ENCODE data around the gene TACC2.
A peak's percentile ranks its signal among the peaks of the same experiment; 100 is the strongest.

TACC2 gene

DNA sequence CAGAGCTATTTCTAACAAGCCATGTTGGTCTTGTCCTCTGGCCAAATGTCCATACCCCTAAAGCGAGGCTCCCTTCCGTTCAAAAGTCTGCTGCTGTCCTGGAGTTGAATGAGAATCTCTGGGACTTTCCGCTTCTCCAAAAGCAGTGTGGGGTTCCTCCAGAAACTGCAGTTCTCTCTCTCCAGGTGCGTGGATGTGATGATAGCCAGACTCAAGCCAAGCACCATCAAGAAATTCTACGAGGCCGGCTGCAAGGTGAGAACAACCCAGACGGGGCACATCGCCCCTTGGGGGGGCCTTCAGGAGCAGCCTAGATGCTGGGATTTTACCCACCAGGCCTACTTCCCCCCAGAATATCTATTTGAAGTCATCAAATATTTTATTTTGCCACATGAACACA lies 308.6 kb downstream of the TACC2 start:
- H4K20me1 ChIP-seq (ENCODE audit: insufficient read depth) = no peaks in the 10 kb centered on the region
- H3K27ac ChIP-seq = no peak overlapping the region
- no peak overlapping the region for H3K4me3 ChIP-seq (IDR thresholded peaks at IDR 0.05; ENCODE audit: insufficient read depth, low read depth, low read length)
- H3K4me2 ChIP-seq = no peak overlapping the region
- H3K4me1 ChIP-seq (ENCODE audit: low read depth, poor library complexity, severe bottlenecking) = no peaks in the 10 kb centered on the region
- H3K36me3 ChIP-seq (ENCODE audit: insufficient read depth) = no peaks in the 10 kb centered on the region
- no peak overlapping the region for H3K9ac ChIP-seq
- no peaks in the 10 kb centered on the region for H3K27me3 ChIP-seq (ENCODE audit: insufficient read depth, low read depth)
- no peaks in the 10 kb centered on the region for H3K79me2 ChIP-seq (ENCODE audit: insufficient read depth, low read depth)
- H2AFZ ChIP-seq (ENCODE audit: low read depth) = no peak overlapping the region
- TF ChIP-seq, protein P1, sequence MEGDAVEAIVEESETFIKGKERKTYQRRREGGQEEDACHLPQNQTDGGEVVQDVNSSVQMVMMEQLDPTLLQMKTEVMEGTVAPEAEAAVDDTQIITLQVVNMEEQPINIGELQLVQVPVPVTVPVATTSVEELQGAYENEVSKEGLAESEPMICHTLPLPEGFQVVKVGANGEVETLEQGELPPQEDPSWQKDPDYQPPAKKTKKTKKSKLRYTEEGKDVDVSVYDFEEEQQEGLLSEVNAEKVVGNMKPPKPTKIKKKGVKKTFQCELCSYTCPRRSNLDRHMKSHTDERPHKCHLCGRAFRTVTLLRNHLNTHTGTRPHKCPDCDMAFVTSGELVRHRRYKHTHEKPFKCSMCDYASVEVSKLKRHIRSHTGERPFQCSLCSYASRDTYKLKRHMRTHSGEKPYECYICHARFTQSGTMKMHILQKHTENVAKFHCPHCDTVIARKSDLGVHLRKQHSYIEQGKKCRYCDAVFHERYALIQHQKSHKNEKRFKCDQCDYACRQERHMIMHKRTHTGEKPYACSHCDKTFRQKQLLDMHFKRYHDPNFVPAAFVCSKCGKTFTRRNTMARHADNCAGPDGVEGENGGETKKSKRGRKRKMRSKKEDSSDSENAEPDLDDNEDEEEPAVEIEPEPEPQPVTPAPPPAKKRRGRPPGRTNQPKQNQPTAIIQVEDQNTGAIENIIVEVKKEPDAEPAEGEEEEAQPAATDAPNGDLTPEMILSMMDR (conservative IDR thresholded peaks at IDR 0.05; ENCODE audit: low read depth, low read length) = no peak

DNA sequence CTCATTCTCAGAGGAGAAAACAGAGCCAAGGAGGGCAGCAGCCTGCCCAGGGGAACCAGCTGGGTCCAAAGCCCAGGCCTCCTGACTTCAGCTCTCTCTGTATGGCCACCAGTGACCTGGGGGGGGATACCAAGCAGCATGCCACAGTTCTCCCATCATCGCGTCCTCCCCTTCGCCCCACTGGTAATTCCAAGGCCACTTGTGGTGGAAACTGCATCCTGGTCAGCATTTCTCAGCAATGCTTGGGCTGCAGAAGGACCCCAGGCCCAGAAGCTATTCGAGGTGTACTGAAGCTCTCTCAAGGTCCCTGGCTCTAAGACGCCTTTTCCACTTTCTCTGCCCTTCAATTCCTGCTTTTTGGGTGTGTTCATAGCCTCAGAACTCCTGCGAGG lies 309.2 kb downstream of the TACC2 start:
- no peaks in the 10 kb centered on the region for H3K4me1 ChIP-seq (ENCODE audit: low read depth, poor library complexity, severe bottlenecking)
- H3K27me3 ChIP-seq (ENCODE audit: insufficient read depth, low read depth) = no peaks in the 10 kb centered on the region
- no peak overlapping the region for H3K4me3 ChIP-seq (IDR thresholded peaks at IDR 0.05; ENCODE audit: insufficient read depth, low read depth, low read length)
- no peaks in the 10 kb centered on the region for H4K20me1 ChIP-seq (ENCODE audit: insufficient read depth)
- TF ChIP-seq, protein P1 (conservative IDR thresholded peaks at IDR 0.05; ENCODE audit: low read depth, low read length) = no peak
- no peaks in the 10 kb centered on the region for H3K36me3 ChIP-seq (ENCODE audit: insufficient read depth)
- no peaks in the 10 kb centered on the region for H3K79me2 ChIP-seq (ENCODE audit: insufficient read depth, low read depth)
- no peak overlapping the region for H3K4me2 ChIP-seq
- no peak overlapping the region for H3K9ac ChIP-seq
- no peak overlapping the region for H3K27ac ChIP-seq
- no peak overlapping the region for H2AFZ ChIP-seq (ENCODE audit: low read depth)

DNA sequence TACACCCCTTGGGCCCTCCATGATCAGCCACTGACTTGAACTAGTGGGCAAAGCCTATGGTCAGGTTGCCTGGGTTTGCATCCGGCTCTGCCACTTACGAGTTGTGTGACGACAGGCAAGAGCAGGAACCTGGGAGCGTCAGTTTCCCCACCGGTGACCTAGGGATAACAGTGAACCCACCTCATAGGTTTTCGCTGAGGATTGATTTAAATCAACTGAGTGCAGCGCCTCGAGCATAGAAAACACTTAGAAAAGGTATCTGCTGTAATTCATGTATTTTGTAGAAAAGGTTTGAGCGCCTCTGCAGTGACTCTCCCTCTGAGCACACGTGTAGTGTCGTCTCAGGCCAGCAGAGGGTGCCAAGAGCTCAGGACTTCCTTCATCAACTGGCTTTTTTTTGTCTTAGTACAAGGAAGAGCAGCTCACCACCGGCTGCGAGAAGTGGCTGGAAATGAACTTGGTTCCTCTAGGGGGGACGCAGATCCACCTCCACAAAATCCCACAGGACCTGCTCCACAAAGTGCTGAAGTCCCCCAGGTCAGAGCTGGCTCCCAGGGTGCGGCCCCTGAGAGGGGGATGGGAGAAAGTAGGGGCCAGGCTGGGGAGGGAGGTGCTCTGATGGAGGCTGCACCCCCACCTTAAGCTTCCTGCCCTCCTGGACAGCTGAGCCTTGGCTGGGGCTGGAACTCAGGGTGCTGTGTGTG lies 309.8 kb downstream of the TACC2 start:
- H3K9ac ChIP-seq = no peak overlapping the region
- H3K36me3 ChIP-seq (ENCODE audit: insufficient read depth) = no peaks in the 10 kb centered on the region
- no peaks in the 10 kb centered on the region for H4K20me1 ChIP-seq (ENCODE audit: insufficient read depth)
- H3K27ac ChIP-seq = no peak overlapping the region
- TF ChIP-seq, protein P1 (conservative IDR thresholded peaks at IDR 0.05; ENCODE audit: low read depth, low read length) = peak; percentile 89
- H3K4me2 ChIP-seq = no peak overlapping the region
- H3K4me3 ChIP-seq (IDR thresholded peaks at IDR 0.05; ENCODE audit: insufficient read depth, low read depth, low read length) = no peak overlapping the region
- H3K79me2 ChIP-seq (ENCODE audit: insufficient read depth, low read depth) = no peaks in the 10 kb centered on the region
- H3K4me1 ChIP-seq (ENCODE audit: low read depth, poor library complexity, severe bottlenecking) = no peaks in the 10 kb centered on the region
- peak overlapping the region; percentile 53; the same call in 1 of the 2 replicates for H2AFZ ChIP-seq (ENCODE audit: low read depth)
- H3K27me3 ChIP-seq (ENCODE audit: insufficient read depth, low read depth) = no peaks in the 10 kb centered on the region

DNA sequence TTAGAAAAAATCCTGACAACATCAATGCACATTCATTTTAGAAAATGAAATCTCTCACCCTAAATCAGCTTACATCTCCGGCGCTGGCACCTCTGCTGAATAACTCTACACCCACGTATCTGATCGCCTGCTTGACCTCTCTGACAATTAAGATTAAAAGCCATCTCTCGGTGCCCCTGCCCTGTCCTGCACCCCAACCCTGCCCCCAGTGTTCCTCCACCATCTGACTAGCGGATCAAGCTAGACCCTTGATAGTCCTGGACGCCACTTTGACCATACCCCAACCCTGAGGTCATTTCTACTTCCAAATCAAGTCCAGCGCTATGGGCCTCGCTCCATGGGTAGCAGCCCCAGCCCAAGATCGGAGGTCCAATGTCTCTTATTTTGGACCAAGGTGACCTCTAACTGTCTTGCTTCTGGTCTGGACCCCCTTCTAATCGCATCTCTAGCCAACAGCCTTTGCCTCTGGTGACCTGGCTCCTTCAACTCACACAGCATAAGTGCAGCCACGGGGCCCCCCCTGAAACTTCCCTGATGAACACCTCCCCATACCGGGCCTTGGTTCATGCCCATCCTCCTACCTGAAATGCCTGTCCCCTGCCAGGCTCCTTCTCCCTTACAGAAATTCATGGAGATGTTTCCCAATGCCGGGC lies 310.6 kb downstream of the TACC2 start:
- H3K4me2 ChIP-seq = no peak overlapping the region
- no peaks in the 10 kb centered on the region for H3K27me3 ChIP-seq (ENCODE audit: insufficient read depth, low read depth)
- no peak overlapping the region for H3K4me3 ChIP-seq (IDR thresholded peaks at IDR 0.05; ENCODE audit: insufficient read depth, low read depth, low read length)
- H2AFZ ChIP-seq (ENCODE audit: low read depth) = no peak overlapping the region
- no peaks in the 10 kb centered on the region for H4K20me1 ChIP-seq (ENCODE audit: insufficient read depth)
- no peak overlapping the region for H3K9ac ChIP-seq
- no peak overlapping the region for H3K27ac ChIP-seq
- H3K79me2 ChIP-seq (ENCODE audit: insufficient read depth, low read depth) = no peaks in the 10 kb centered on the region
- TF ChIP-seq, protein P1 (conservative IDR thresholded peaks at IDR 0.05; ENCODE audit: low read depth, low read length) = no peak
- no peaks in the 10 kb centered on the region for H3K4me1 ChIP-seq (ENCODE audit: low read depth, poor library complexity, severe bottlenecking)
- no peaks in the 10 kb centered on the region for H3K36me3 ChIP-seq (ENCODE audit: insufficient read depth)
